ENCODE data around the gene NDUFAF5.
A peak's percentile ranks its signal among the peaks of the same experiment; 100 is the strongest.

NDUFAF5 gene

DNA sequence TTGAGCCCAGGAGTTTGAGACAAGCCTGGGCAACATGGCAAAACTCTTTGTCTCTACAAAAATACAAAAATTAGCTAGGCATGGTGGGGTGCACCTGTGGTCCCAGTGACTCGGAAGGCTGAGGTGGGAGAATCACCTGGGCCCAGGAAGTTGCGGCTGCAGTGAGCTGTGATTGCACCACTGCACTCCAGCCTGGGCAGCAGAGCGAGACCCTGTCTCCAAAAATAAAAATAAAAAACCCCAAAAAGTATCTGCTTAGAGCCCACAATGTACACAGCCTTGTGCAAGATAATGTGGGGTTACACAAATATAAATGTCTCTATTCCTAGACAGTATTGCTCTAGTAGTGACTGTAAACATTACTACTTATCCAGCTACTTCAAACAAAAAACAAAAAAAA, 6.0 kb upstream of the NDUFAF5 start:
- no peak for DNase-seq

DNA sequence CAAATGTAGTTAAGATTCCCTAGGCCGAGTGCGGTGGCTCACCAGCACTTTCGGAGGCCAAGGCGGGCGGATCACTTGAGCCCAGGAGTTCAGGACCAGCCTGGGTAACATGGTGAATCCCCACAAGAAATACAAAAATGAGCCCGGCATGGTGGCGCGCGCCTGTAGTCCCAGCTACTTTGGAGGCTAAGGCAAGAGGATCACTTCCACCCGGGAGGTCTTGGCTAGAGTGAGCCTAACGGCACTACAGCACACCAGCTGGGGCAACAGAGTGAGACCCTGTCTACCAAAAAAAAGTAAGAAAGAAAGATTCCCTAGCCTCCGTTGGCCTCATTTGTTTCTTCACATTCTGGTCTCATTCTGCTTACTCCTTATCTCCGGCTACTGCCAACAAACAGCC, 1.3 kb upstream of the NDUFAF5 start:
- DNase-seq = no peak

DNA sequence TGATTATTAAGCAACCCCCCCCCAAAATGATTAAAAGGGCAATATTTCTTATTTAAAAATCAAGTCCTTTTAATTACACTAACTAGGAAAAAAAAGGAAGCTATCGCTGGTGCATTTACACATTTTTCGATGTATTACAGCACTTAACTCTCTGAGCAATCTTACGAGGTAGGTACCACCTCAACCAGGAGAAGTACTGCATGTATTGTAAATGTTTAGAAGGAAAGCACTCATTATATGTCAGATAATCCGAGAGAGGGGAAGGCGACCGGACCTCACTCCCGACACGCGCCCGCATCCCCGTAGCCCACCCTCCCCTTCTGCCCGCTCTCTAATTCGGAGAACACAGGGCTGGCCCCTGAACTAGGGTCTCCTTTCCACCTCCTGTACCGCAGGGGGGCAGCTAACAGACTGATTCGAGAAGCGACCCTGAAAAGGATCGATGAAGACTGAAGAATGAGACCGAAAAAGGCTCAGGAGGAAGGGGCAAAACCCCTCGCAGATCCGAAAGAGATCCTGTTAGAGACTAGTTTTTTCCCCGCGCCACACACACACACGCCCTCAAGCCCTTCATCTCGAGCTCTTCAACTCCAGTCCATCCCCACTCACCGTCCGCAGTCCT, 446 bp upstream of the NDUFAF5 start:
- no peak for DNase-seq

DNA sequence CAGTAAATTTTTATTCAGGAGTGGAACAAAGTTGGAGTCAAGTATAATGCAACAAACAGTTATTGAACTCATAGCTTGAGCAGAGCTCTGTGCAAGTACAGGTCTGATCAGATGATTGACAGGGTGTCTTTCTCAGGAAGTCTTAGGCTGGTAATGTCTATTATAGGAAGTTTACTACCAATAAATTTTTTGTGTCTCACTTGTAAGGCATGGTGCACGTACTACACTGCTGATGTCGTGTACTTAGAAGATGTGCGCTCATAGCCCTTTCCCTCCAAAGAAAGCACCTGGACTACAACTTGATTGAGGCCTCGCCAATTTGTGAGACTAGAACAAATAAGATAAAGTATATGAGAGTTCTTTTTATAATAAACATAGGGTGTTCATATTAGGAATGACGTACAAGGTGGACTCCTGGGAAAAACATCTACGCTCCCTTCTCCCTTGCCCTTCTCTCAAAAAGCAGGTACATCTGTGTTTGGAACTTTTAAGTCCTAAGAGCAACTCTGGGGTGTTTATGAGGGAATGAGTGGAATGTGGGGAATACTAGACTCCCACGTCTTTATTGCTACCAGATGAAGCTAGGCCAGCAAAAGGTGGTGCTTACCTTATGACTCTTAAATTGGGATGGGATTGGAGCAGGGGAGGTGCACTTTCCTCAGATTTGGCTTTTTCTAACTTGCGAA, 1.5 kb downstream of the NDUFAF5 start:
- DNase-seq = no peak

DNA sequence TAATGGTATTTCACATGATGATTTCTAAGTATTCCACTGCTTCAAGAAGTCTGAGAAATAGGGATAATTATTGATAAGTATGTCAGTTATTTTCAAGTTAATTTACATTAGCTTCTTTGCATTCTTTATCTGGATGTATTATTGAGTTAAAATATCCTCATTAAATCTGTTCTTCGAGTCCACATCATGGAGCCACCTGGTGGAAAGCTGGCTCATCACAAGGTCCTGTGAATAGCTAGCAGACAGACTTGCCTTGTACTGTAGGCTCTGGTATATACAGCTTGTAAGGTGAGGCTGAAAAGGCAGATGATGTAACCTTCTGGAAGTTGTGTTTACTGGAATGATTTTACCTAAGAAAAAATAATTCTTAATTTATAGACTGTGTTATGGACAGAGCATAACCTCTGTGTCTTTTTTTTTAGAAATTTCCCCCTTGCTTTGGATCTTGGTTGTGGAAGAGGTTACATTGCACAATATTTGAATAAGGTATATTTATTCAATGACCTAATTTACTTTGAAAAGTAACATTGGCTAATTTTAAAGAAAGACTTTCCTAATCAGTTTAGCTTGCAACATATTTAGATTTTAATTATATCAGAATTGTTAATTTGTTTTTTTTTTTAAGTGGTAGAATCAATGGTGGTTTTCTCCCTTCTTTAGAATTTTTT, 3.5 kb downstream of the NDUFAF5 start:
- DNase-seq = peak; percentile 29 to 56

DNA sequence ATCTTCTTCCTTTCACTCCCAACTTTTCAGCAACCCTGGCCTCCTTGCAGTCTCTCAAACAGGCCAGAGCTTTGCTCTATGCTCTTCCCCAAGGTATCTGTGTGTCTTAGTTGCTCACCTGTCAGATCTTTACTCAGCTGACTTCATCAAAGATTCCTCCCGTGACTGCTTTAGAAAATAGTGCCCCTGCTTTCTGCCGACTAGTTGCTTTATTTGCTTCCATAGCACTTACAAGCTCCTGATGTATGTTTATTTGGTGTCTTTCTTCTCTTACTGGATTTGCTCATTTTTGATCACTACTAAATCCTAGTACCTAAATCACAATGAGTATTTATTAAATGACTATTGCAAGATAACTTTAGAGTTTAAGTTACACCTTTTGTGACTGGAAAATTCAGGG, 5.9 kb downstream of the NDUFAF5 start:
- DNase-seq = no peak

DNA sequence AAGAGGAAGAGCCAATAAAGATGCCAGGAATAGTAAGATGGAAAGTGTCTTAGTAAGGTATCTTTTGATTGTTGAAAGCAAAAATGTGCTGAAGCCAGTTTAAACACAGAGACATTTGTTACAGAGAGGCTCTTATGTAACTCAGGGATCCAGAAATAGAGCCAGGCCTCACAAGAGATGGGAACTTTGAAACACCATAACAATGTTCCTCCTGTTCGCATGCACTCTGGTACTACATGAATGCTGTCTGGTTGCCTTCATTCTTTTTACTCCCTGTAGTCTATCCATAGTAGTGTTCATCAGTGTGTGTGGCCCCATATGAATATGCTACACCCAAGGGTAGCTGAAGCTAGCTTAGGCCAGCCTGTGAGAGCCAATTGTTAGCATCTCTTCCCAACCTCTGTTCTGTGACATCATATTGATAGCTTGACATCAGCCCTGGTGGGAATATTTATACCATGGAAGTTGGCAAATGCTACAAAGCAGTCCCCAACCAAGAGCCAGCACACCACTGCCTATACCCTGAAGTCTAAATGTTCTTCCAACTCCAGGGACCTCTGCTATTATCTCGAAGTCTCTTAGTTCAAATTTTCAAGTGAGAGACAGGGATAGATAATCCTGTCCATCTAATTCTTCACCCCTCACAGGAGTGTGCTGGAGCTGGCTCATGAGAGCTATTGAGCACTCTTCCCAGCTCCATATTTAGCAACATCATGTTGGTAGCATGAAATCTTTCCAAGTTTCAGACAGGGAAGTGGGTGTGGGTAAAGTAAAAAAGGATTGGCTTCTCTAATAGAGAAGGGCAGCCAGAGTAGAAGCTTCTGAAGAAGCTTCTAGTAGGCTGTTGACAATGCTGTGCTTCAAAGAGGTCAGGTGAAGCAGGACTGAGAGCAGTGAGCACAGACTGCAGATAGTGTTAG, 7.0 kb downstream of the NDUFAF5 start:
- no peak for DNase-seq

DNA sequence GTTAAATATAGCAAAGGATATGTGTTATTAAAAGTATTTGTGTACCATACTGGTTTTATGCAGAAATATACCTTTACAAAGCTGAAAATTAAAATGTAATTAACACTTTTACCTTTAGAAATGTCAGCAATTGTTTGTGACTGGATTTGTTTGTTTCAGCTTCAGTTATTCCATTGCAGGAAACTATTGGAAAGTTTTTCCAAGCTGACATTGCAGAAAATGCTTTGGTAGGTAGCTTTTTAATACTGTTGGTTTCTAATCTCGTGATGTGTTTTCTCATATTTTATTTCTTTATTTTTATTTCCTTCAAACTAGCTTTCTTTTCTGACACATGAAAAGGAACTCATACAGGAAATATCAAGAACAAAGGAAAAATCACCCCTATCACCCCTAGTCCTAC, 8.2 kb downstream of the NDUFAF5 start:
- no peak for DNase-seq

DNA sequence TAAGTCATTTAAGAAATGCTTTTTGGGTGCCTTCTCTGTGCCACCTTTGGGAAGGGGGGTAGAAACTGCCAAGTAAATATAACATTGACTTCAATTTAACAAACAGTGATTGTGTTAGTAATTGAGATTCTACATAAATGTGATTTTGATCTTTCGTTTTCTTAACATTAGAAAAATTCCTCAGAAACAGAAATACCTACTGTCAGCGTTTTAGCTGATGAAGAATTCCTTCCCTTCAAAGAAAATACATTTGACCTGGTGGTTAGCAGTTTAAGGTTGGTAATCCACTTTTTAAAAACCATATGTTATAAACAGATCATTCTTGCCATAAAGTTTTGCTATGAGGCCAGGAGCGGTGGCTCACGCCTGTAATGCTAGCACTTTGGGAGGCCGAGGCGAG, 9.8 kb downstream of the NDUFAF5 start:
- DNase-seq = no peak

DNA sequence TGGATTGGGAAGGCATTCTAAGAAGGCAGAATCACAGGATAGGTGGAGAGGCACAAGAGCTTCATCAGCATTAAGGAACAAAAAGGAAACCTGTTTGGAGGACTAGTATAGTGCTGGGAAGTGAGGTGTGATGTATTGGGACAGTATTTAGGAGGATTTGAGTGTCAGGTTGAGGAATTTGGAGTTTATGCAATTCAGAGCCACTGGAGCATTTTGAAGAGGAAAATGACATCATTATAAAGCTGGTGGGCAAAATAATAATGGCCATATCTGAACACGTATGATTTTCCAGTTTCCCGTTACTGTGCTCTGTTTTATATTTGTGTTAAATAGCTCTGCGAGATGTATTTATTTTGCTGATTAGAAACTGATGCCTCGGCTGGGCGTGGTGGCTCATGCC, 14.2 kb downstream of the NDUFAF5 start:
- no peak for DNase-seq

DNA sequence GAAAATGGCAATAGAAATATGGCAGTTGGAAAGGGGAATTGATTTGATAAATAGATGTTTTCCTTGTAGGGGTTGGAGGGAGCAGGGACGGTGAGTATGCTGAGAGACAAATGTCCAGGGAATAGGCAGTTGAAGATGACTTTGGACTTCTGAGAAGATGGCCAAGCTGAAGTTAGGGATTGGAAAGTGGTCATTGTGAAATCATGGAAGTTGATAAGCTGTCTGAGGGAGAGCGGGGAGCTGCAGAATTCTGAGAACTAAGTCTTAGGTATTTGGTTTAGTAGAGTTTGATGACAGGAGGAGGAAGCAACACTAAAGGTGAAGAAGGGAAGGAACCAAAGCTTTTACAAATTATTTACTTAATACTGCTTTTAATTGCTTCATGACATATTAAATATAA, 15.1 kb downstream of the NDUFAF5 start:
- DNase-seq = no peak

DNA sequence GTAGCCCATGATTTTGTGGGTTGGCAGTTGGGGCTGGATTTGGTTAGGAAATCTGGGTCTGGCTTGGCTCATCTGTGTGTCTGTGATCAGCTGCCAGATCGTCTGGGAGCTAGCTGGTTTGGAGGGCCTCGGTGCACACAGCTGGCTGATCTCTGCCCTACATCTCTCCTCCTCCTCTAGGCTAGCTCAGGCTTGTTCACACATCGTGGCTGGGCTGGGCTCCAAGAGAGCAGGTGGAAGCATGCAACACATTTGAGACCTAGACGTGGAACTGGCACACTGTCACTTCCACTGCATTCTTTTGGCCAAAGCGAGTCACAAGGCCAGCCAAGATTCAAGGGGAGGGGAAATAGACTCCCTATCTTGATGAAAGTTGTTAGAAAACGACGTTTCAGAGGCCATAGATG, 15.9 kb downstream of the NDUFAF5 start:
- DNase-seq = peak; percentile 96 to 97

DNA sequence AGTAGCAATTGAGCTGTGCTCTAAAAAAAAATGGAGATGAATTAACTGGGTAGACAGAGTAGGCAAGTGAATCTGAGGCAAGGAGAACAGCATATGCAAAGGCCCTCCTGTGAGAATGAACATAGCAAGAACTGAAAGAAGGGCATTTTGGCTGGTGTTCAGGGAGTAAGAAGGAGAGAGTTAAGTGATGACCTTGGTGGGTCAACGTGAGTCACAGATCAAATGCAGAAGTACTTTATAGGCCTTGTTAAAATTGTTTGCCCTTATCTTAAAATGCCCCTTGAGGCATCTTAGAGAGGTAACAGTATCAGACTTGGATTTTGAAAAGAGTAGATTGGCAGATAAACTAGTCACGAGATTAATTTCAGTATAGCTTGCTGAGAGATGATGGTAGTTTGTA, 24.5 kb downstream of the NDUFAF5 start:
- DNase-seq = no peak

DNA sequence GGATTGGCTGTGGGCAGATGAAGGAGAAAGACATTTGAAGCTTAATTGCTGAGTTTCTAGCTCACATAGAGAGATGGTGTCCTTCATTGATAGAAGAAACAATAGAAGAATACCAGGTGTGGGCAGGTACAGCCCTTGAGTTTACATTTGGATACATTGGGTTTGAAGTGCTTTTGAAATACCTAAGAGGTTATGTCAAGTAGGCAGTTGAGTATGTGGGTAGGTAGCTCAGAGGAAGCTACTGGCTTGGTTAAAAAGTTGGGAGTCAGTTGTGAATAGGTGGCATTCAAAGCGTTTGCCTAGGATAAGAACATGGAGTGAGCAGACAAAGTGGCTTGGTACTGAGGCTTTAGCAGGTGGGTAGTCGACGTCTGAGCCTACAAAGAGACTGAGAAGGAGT, 25.0 kb downstream of the NDUFAF5 start:
- no peak for DNase-seq

DNA sequence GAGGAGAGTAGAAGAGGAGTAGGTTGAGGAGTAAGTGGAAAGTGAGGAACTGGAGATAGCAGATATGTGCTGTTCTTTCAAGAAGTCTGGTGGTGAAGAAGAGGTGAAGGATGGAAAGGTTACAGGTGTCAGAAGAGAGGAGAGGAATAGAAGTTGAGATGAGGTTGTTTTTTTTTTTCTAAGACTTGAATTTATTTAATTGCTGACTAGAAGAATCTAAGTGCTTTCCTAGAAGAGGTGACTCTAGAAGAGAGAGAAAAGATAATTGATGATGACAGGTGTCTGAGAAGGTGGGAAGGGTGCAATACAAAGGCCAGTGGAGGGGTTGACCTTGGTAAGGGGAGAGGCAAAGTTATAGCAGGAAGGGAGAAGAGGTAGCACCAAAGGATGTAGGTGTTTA, 25.6 kb downstream of the NDUFAF5 start:
- no peak for DNase-seq

DNA sequence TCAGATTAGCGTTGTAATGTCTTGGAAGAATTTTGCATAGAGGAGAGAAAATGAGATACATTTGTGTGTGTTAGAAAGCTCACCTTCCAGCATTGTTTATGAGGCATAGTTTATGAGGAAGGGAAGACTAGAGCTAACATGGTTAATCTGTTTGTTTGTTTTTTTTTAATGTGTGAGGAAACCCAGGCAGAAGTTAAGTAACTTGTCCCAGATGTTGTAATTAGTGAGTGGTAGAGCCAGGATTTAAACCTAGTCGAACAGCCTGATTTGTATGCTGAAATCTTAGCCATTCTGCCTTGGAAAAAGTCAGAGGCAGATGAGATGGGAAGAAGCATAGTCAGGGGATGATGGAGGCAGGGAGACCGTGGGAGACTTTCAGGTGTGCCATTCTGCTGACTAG, 29.1 kb downstream of the NDUFAF5 start:
- no peak for DNase-seq

DNA sequence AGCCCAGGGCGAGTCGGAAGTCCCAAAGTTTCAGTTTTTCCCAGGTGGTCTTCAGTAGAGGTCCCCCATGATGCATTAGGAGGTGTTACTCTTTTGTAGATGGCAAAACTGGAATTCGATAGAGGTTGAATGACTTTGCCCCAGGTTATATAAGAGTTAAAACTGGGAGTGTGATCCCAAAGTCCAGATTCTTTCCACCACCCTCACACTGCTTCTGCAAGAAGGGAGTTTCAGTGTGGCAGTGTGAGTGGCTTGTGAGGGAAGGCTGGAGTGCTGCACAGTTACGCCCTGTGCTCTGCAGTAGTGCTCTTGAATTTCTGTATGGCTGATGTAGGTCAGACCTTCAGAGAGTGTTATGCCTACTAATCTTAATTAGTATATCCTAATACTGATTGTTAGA, 29.8 kb downstream of the NDUFAF5 start:
- DNase-seq = no peak

DNA sequence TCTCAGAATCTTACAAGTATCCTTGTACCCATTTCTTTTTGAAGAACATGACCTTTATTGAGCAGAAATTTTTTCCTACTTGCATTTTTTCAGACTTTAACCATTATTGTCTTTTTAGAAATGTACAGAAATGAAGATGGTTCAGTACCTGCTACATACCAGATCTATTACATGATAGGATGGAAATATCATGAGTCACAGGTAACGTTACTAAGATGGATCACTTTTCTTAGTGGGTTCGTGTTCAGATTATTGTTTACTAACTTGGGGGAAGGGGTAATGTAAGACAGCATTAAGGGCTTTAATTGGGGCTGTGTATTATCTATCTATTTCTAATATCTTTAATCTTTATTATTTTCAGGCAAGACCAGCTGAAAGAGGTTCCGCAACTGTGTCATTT, 31.9 kb downstream of the NDUFAF5 start:
- no peak for DNase-seq

DNA sequence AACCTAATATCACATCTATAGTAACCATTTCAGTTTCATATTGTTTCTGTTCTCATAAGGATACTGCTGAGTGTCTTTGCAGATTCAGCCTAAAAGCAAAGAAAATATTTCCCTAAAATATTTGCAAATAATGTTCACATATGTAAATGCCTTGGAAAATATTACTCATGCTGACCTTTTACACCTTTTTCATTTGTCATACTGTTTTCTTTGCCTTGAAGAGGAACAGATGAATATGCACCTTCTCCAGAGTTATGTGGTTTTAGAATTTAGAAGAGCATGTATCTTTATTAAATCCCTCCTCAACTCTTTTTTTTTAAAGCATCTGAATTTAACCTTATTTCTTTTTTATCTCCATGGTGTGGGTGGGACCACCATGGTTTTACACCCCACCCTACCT, 32.5 kb downstream of the NDUFAF5 start:
- no peak for DNase-seq

DNA sequence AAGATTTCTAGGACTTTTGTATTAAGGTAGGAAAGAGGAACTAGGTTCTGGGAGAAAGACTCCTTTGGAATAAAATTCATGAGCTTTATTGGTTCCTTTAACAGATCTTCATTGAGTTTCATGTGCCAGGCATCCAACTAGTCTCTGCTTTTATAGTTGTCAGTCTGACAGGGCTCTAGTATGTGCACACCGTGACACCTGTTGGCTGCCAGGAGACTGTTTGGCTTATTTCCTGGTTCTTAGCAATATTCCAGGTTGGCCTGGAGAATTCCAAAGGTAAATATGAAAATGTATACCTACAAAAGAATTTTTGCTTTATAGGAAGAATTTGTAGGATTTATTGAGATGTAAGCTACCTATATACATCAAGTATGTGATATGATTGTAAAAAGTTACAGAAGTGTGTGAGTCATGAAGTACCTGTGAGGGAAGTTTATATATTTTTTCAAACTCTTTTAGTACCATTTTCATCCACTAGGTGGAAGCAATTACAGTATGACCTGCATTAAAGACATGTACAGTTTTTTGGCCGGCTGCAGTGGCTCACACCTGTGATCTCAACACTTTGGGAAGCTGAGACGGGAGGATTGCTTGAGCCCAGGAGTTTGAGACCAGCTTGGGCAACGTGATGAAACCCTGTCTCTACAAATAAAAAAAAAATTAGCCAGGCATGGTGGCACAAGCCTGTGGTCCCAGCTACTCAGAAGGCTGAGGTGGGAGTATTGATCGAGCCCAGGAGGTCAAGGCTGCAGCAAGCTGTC, 35.2 kb downstream of the NDUFAF5 start:
- DNase-seq = peak; percentile 7 to 43

DNA sequence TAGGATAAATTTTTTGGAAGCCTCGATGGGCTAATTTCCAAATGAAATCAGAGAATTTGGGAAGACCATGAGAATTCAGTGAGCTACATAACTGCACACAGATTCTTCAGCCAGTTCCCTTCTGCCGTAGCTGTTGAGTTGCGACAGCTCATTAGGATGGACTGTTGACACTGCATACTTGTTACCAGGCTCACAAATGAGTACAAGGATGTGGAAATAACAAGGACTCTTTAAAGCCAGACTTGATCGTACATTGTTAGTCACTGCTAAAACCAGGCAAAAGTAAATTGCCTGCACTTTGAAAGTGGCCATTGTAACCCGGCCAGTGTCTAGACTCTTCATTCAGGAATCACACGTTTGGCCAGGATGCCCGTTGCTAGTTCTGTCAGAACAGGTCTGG, 37.0 kb downstream of the NDUFAF5 start:
- no peak for DNase-seq

DNA sequence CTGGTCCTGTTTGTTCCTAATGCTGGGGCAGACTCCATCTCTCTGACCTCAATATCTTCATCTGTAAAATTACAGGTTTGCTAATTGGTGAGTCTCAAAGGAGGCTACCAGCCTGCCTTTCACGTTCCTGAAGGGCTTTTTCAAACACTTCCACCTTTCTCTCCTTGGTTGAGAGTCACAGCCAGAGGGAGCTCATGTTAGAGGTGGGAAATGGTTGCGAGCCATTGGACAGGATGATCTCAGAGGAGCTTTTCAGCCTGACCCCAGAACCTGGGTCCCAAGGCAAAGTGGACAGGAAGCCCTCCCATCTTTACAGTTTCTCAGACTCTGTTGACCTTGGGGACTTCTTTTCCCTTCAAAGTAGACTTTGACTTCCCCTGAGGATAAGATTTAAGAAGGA, 37.6 kb downstream of the NDUFAF5 start:
- DNase-seq = no peak

DNA sequence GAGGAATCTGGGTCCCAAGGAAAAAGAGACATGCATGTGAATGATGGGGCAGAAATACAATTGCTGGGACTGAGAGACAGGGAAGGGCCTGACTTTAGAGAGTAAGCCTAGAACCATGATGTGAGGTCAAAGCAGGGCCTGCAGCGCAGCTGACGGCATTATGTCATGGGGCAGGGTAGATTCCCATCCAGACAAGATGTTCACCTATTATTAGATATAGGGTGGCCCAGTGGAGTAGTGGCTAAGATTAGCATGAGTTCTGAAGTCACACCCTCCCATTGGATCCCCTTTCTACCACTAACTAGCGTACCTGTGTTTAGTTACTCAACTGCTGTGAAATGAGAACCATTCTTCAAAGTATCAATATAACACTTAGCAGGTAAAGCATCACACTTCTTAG, 39.6 kb downstream of the NDUFAF5 start:
- DNase-seq = no peak
